M059J (cell line): ENCODE data around the gene CACNA1C. TPM values are rescaled to one million over a fixed set of nuclear protein-coding genes. Genes with fewer than 3 reads are reported as not detected.

Experiments
- DNase-seq: peaks from one replicate; pipeline ENCODE4 v3.0.0-alpha.2; 2012; ENCODE audit warnings: low read depth
- total RNA-seq: library from RNA; depleted of rRNA; stranded (reverse); fragments of >200 nt; shearing (Covaris generic); gene quantifications from 2 replicates; pipeline ENCODE4 v1.2.3, GENCODE V29; 2014

CACNA1C gene
- total RNA-seq, 1 experiment from 2014 or later = 3.6 TPM

- peak; percentile 68 for DNase-seq
Measured at GRCh38 chr12:2034633-2035430, 18.0 kb upstream of the CACNA1C start.

- DNase-seq = no peak
Measured at GRCh38 chr12:2035431-2036055, 17.2 kb upstream of the CACNA1C start.

GRCh38 chr12:2039034-2039433, 13.8 kb upstream of the CACNA1C start:
- DNase-seq = no peak

GRCh38 chr12:2043054-2043453, 9.7 kb upstream of the CACNA1C start:
- no peak for DNase-seq

GRCh38 chr12:2044165-2044564, 8.6 kb upstream of the CACNA1C start:
- DNase-seq = no peak

- DNase-seq = no peak
Measured at GRCh38 chr12:2046957-2047356, 5.8 kb upstream of the CACNA1C start.

GRCh38 chr12:2047752-2048151, 5.0 kb upstream of the CACNA1C start:
- no peak for DNase-seq

- DNase-seq = no peak
Measured at GRCh38 chr12:2049604-2050540, 2.9 kb upstream of the CACNA1C start.

GRCh38 chr12:2051700-2052621, 826 bp upstream of the CACNA1C start:
- DNase-seq = peak; percentile 6

- DNase-seq = peak; percentile 39
Measured at GRCh38 chr12:2053691-2054090, 904 bp downstream of the CACNA1C start.

GRCh38 chr12:2054091-2055018, 1.6 kb downstream of the CACNA1C start:
- DNase-seq = peak; percentile 27

GRCh38 chr12:2057041-2057794, 4.4 kb downstream of the CACNA1C start:
- peak; percentile 36 for DNase-seq

GRCh38 chr12:2057795-2058408, 5.1 kb downstream of the CACNA1C start:
- no peak for DNase-seq

- no peak for DNase-seq
Measured at GRCh38 chr12:2058837-2059236, 6.0 kb downstream of the CACNA1C start.

GRCh38 chr12:2061402-2061801, 8.6 kb downstream of the CACNA1C start:
- no peak for DNase-seq

GRCh38 chr12:2064071-2064507, 11.3 kb downstream of the CACNA1C start:
- DNase-seq = peak; percentile 77

GRCh38 chr12:2068653-2069052, 15.9 kb downstream of the CACNA1C start:
- DNase-seq = no peak

- DNase-seq = no peak
Measured at GRCh38 chr12:2070440-2071045, 17.8 kb downstream of the CACNA1C start.
